Myocyte (in vitro differentiated cells): ENCODE data around the gene KCND2. TPM values are rescaled to one million over a fixed set of nuclear protein-coding genes. Genes with fewer than 3 reads are reported as not detected.

Experiments used
- DNase-seq: peaks from one replicate; pipeline ENCODE4 v3.0.0-alpha.2; 2012; ENCODE audit warnings: low read depth
- total RNA-seq: library from RNA; depleted of rRNA; stranded (reverse); fragments of >200 nt; gene quantifications from 2 replicates; pipeline ENCODE4 v1.2.3, GENCODE V29; 2014

KCND2 gene
- total RNA-seq, 1 donor from 2014 or later: 2.7 TPM

DNA sequence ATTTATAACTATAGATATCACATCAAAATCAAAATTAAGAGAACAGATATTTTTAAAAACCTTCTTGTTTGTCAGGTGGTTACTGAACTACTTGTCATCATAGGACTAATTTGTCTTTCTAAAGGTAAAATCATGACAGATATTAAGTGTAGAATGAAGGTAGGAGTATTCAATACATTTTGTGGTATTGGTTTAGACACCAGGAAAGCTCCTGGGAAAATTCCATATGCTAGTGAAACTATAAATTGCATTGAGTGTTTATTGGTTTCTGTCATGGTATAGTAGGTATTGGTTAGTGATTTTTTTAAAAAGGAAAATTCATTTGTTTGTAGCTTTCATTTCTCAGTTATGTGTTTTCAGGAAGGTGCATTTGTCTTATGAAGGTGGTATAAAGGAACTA, 132.7 kb downstream of the KCND2 start:
- no peak for DNase-seq

DNA sequence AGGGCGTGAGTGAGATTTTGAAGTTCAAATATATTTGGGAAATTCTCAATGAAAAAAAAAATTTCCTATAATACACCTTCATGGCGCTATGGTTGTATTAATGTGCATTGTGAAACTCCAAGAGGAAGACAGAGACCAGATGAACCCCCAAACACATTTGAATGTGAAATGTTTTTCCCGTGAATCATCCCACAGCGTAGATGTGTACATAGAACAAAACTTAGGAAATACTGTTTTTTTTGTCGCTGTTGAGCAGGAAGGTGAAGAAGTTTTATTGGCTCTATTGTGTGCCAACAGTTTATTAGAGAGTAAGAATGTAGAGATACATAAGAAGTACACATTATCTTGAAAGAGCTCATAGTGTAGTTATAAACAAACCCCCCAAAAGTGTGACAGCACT, 134.0 kb downstream of the KCND2 start:
- DNase-seq: no peak

DNA sequence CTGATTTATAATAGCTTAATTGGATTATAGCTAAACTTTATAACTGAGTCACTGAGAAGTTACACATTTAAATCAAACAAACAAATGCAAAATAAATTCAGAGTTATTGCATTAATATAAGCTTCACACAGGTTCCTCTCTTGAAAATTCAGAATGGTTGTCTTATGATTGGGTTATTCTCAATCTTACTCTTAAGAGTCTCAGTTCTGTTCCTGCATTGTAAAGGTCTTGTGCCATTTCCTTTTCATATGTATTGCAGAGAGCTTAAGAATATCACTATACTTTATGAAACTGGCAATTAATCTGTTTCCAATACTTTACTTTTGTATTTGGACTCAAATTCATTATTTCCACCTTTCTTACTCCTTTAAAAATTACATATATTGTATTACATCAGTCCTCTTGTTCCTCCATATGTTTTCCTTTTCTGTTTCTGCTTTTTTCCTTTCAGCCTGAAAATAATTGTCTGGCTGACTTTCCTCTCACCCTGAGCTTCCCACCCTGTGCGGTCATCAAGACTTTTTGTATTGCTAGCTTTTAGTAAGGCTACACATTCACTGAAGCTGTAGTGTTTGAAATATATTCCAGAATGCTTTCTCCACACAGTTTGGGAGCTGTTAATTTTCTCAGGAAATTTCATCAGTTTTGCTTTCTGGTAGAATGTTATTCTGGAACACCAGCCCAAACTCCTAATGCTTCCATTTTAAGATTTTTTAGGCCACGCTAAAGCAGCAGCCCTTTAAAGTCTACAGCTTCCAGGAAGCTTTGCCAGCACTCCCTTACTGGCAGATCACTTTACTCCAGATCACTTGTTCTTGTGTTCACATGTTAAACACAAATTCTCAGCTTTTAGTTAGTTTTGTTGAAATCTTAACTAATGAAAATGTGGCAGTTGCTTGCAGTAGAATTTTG, 139.4 kb downstream of the KCND2 start:
- no peak for DNase-seq

DNA sequence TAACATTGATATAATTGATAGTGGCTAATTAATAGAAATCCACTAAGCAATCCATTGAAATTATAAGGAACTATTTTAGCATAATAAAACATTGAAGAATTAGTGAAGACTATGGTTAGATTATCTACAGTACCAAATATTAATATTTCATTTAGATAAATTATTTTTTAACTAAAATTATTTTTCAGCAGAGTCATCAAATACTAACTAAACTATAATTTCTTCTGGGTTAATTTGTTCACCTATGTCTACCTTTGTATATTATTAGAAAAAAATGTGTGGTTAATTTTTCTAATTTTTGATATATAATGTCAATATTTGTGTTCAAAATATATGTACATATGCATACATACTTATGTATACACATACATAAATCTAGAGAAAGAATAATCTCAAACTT, 140.2 kb downstream of the KCND2 start:
- no peak for DNase-seq

DNA sequence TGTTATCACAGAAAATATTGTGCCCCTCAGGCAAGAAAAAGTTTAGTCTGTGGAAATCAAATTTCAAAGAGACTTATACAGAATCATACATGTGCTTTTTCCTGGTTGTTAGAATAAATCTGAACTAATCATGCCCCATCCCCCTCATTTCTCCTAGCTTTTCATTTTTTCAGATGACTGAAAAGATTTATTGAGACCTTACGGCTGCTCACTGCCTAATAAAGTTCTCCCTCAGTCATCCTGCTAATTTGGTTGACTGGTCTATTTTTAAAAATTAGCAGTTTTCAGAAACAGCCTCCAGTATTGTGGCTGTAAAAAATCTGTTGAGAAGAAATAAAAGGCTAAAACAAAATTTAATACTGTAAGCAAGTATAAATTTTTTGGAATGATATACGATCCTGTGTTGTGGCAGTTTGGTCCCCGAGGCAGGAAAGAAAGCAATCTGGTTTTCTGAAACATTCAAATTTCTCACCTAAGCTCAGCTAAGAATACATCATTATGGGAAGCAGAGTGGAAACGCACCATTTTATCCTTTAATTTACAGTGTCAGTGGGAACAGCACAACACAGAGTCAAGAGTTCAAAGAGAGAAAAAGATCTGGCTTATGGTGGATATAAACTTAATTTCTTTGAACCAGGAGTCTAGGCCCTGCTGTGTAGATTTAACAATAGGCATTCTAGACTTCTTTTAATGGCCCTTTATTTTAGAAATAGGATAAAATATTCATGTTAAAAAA, 144.4 kb downstream of the KCND2 start:
- DNase-seq: no peak

DNA sequence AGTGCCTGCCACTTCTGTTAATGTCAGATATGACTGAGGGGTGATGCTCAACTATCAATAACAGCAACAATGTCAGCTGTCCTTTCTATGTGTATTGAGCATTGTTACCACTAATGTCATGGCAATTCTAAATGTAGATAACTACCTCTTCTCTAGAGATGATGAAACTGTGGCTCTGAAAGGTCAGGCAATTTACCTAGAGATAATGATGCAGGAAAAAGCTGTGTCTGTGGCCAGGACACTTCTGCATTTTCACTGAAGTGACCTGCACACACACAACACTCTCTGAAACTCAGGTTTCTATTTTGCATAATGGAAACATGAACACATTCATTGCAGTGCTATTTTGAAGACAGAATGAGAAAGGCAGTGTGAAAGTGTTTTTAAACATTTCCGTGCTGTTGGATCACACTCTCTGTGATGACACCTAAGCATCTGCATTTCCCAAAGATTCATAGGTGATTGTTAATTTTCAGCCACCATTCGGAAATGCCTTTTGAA, 148.2 kb downstream of the KCND2 start:
- DNase-seq: no peak

DNA sequence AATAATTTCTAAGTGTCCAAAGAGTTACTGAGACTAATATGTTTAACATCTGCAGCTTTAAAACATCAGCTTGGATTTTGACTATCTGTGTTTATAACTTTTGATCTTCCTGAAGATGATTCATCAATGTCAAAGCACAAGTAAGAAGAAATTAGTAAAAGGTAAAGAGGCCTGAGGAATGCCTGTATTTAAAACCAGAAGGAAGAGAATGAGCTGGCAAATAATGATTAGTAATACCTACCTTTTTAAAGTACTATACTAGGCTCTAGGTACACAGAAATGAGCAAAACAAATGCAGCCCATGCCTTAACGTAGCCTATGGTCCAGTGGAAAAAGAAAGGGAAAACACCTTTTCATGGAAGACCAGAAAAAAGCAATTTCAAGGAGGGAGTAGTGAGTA, 158.0 kb downstream of the KCND2 start:
- no peak for DNase-seq

DNA sequence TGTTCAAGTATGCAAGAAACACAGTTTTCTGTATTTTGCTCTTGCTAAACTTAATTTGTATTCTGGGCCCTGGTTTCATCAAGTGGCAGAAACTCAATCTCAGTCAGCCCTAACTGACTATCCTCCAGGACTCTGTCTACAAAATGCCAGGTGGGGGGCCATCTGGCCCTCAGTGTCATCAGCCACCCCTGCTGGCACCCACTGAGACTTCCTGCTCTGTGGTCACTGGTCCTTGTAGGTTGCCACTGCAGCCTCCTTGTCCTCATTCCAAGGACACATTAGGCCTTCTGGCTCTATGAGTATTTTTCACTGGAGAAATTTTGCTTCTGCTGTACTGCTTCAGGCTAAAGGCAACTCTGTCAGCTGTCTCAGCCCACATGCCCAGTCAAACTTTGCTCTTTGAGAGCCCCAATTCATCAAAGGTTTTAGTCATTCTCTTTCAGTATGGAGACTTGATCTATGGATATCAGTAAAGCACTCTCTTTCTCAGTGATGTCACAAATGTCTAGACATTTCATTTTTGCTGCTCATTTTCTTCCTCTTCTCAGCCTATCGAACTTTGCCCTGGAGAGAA, 163.6 kb downstream of the KCND2 start:
- no peak for DNase-seq

DNA sequence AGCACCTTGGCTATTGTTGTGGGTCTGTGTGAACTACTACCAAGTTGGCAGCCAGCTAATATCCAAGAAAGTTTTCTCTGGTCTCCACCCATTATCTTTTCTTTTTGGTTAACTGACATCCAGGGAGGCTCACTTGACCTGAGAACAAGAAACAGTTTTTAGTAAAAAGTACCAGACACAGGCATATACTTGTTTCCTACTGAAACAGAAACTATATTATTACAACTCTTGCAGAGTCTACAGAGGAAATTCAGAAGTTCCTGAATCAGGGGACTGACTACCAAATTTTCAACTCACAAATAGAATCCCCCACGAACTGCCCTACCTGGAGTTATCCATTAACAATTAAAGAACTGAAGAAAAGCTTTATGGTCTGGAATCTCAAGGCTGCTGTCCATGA, 168.9 kb downstream of the KCND2 start:
- no peak for DNase-seq

DNA sequence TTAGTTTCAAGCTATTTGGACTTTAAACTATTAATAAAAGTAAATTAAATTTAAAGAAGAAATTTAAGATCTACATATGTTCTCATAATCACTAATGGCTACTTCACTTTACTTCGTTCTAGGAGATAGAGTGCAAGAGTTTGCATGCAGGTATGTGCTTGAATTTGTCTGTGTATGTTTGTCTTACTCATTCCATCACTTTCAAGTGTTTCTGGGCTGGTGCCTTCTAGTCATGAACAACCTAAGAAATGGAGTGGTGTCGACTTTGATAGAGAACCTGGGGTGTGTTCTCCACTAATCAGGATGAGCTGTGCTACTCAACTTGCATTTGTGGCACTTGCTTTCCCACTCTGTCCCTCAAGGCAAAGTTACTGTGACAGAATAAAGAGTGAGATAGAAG, 169.9 kb downstream of the KCND2 start:
- DNase-seq: no peak

DNA sequence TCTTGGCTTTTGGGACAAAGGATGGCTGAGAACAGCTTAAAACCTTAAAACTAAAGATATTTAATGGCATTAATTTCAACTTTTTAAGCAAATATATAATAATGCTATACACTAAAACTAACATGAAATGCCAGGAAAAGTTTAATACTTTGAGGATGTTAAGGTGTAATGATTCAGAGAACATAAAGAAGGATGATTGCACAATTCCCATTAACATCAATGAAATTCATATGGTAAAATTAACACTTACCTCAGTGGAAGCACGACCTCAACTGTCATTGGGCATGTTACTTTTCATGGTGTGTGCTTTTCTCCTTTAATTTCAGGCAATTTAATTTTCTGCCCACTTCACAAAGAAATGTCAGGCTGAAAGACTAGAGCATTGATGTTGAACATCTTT, 171.7 kb downstream of the KCND2 start:
- DNase-seq: no peak

DNA sequence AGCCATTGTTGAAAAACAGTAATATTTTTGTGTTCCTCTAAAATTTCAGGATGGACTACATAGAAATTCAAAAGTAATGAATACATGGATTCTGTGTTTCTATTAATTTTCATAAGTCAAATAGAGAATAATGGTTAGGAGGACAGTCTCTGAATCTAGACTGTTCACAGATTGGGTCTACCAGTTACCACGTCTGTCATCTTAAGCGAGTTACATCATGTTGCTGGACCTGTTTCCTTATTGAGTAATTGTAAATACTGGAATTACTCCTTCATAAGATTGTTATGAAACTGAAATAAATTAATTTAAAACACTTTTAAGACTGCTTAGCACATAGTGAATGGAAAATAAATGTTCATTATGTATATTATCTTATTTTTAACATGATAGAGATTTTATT, 172.3 kb downstream of the KCND2 start:
- no peak for DNase-seq

DNA sequence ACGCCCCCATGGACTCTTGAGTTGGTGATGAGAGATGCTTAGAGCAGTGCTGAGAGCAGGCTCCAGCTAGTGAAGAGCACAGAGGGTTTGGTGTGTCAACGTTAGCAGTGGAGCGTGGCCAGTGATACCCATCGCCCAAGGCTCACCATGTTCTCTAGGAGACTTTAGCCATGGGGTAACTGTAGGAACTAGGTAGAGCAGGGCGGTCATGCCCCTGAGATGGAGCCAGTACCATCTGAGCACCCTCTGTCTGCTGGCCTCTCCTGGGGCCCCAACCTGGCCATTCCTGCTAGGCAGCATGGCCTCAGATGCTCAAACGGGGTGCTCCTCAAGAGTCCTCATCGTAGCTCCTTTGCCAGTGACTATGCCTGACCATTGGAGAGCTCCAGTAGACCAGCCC, 179.7 kb downstream of the KCND2 start:
- no peak for DNase-seq

DNA sequence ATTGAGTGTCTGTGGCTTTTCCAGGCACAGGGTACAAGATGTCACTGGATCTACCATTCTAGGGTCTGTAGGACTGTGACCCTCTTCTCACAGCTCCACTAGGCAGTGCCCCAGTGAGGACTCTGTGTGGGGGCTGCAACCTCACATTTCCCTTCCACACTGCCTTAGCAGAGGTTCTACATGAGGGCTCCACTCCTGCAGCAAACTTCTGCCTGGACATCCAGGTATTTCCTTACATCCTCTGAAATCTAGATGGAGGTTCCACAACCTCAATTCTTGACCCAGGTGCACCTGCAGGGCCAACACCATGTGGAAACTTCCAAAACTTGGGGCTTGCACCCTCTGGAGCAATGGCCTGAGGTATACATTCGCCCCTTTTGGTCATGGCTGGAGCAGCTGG, 183.7 kb downstream of the KCND2 start:
- DNase-seq: no peak

DNA sequence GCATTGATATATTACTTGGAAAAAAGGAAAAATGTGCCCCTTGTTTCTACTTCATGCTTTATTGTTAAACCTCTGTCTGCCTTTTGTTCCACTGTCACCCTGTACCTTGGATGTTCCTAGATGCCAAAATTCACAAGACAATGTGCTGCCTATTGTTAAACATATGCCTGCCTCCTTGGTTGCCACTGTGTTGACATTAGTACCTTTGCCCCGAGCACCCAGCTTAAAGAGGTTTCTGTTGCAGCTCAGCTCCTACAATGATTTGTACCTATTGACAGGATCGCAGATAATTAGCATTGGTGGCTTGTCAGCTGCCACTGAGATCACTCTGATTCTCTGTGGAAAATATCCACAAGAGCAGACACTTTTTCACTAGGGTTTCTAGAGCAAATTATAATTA, 188.0 kb downstream of the KCND2 start:
- no peak for DNase-seq

DNA sequence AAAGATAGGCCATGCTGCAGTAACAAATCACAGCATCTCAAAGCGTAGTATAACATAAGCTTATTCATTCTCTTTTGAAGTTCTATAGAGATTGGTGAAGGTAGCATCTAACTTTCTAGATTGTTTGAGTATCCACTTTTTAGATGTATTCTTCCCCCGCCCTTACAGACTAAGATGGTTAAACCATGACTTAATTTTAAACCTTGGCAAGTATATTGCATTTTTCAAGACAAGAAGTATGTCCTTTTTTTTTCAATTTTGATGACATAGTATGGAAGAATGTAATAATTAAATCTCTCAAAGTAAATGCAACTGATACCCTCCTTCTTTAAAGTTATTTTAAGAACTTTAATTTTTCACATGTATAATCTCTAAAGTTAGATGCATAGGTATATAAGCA, 190.0 kb downstream of the KCND2 start:
- DNase-seq: no peak

DNA sequence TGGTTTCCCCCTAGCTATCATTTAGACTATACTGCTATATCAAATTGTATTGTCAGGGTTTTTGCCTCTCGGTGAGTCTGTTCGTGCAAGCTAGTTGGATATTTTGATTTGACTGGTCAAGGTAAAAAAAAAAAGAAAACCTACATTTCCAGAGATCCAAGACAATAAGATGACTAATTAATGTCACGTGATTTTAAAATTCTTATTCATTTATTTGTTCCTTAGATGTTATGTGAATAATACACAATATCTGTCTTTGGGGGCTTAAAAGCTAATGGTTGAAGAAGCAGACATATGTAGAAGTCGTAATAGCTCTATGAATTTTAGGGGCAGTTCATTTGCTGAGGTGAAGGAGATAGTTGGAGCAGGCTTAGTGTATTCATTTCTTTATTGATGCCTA, 191.1 kb downstream of the KCND2 start:
- no peak for DNase-seq

DNA sequence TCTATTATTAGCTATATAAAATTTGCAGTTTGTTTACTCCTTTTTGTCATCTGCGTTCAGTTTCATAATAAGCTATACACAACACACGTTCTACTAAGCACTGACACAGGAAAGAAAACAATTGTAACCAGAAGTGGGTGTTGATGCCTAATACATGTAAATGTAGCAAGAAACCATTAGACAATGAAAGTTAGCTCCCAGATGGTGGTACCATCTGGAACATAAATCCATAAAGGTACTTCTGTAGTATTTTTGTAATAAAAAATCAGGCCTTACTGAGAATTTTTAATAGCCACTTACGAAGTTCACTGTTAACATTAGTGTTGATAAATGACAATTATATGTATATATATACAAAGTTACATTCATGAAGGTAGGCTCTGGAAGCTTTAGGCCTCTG, 194.7 kb downstream of the KCND2 start:
- no peak for DNase-seq

DNA sequence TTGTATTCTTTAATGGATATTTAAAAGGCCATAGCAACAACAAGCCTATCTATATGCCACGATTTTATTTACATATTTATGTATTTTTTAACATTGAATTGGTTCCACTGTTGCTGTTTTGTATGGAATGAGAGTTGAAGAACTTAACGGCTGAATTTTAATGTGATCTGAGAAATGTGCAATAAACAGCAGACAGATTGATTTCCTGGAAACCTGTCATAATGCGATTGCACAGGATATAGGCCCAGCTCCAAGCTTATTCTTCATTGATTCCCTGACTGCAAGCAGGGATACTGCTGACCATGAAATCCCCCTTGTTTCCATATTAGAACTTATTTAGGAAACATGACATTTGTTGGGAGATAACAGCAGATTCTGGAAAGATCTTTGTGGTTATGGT, 195.6 kb downstream of the KCND2 start:
- DNase-seq: no peak

DNA sequence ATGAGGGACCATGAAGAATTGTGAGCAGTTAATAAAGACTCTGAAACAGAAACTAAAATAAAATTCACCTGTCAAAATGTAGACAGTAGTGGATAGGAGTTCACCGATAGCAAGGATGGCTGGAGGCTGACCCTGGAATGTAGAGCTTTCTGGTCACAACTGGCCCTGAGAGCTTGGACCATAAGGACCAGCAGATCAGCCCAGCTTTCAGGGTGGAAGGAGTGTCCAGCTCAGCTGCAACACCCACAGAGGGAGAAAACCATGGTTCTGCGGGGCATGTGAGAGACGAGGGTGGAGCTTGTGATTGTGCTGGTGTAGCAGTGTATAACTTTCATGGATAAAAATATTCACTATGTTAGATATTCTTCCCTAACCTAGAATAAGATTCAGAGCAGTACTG, 199.9 kb downstream of the KCND2 start:
- no peak for DNase-seq

DNA sequence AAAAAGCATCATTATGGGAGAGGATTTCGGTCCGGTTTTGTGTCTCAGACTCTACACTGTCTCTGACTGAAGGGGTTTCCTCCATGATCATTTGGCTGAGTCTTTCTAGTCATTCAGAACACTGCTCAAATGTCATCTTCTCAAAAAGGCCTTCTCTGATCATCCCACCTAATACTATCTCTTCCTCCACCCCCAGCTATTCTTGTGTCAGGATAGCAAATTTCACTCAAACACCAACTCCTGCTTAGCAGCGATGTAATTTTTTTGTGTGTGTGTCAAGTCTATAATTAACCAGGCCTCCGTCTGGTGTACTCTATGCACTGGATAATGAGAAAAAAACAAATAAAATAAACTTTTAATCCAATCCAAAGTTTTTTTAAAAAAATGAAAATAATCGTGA, 200.4 kb downstream of the KCND2 start:
- DNase-seq: no peak

DNA sequence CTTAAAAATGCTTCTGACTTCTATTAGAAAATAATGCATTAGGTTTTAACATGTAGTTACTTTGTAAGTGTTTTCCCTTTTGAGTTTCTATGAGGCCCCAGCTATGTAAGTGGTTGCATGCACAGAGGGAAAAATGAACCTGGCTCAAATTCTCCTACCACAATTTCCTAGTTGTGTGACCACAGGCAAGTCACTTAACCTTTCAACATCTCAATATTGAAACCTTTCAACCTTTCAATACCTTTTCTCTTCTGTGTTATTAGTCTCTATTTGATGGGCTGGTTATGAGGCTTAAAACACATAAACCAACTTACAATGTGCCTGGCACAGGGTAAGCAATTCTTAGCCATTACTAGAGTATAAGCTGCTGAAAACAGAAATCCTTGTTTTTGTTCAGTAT, 203.0 kb downstream of the KCND2 start:
- DNase-seq: no peak
